Kidney (tissue), 22 donors: ENCODE data around the gene GPRASP2. TPM values are rescaled to one million over a fixed set of nuclear protein-coding genes. Genes with fewer than 3 reads are reported as not detected.
"Not testable (repeated sequence)": the region's sequence is repeated elsewhere in the genome, so short reads cannot be mapped to it uniquely, and the experiment has no call there.

Source experiments
- DNase-seq, 5 donors: peaks; one replicate each; pipeline ENCODE4 v3.0.0-alpha.2; 2013 to 2020
- FAIRE-seq: peaks from 2 replicates; lab custom pipeline; 2012; peaks lifted over from hg19 to GRCh38; lab: Jason Lieb, UNC
- H3K27ac ChIP-seq, 2 donors: one replicate each; pipeline ENCODE4 v1.7.0; 2013; ENCODE audit warnings: low read depth in 2 of 2, low read length in 2 of 2, inconsistent platforms in 1 of 2
- H3K27me3 ChIP-seq: one replicate; pipeline ENCODE4 v1.7.1; 2013; ENCODE audit warnings: low read length, inconsistent platforms; ENCODE audit not compliant: control insufficient read depth, insufficient read depth
- H3K36me3 ChIP-seq, 3 donors: one replicate each; pipeline versions ENCODE4 v1.7.0 to v1.7.1; 2013; ENCODE audit warnings: low read length in 3 of 3, control low read depth in 1 of 3, inconsistent platforms in 1 of 3; ENCODE audit not compliant: insufficient read depth in 3 of 3, control insufficient read depth in 2 of 3
- H3K4me1 ChIP-seq, 3 donors: one replicate each; pipeline versions ENCODE4 v1.7.0 to v1.7.1; 2013; ENCODE audit warnings: low read length in 3 of 3, inconsistent platforms in 1 of 3, low read depth in 1 of 3; ENCODE audit not compliant: control insufficient read depth in 2 of 3, insufficient read depth in 2 of 3
- H3K4me3 ChIP-seq, 3 donors: one replicate each; pipeline versions ENCODE4 v1.7.0 to v1.8.1; 2013; ENCODE audit warnings: low read length in 3 of 3, control low read depth in 1 of 3, inconsistent platforms in 1 of 3
- H3K9ac ChIP-seq, 3 donors: one replicate each; pipeline versions ENCODE4 v1.7.0 to v1.7.1; 2013; ENCODE audit warnings: low read length in 3 of 3, control low read depth in 1 of 3, inconsistent platforms in 1 of 3
- H3K9me3 ChIP-seq, 3 donors: one replicate each; pipeline versions ENCODE4 v1.7.0 to v1.7.1; 2013; ENCODE audit warnings: low read length in 3 of 3, control low read depth in 1 of 3, inconsistent platforms in 1 of 3; ENCODE audit not compliant: control insufficient read depth in 2 of 3, insufficient read depth in 1 of 3
- CTCF ChIP-seq: IDR thresholded peaks from 3 replicates; pipeline ENCODE4 v1.5.1; 2012; ENCODE audit warnings: mild to moderate bottlenecking, moderate library complexity, borderline replicate concordance; ENCODE audit not compliant: insufficient read depth; ENCODE audit errors: extremely low read depth
- intact Hi-C: fragments of 100-400 bp; cut with DNase I; formaldehyde crosslinking; loops from one replicate; pipeline ENCODE4 v1.11.1; 2022
- long read RNA-seq, 10 donors: library from polyadenylated mRNA in 1 of 10; unstranded in 1 of 10; transcript quantifications; one replicate each; pipeline ENCODE4 v2.0.0 and lab custom pipeline, GENCODE V29; 2021 to 2026
- polyA plus RNA-seq: library from polyadenylated mRNA; stranded (reverse); fragments of 350-450 nt; fragmentation: Illumina TruSeq; extraction: RNeasy Lipid Tissue Mini Kit (QIAGEN cat#74804); gene quantifications from one replicate; pipeline ENCODE4 v1.2.3, GENCODE V29; 2014; ENCODE audit warnings: low read depth, low replicate concordance; ENCODE audit not compliant: insufficient read depth
- total RNA-seq: library from RNA; stranded (reverse); fragmentation: NEBNext Ultra II Directional; extraction: Animal tissue kit (Norgen Biotek cat#: 25700); gene quantifications from one replicate; pipeline ENCODE4 v1.2.1, GENCODE V29; 2021
- donor health status: control.
- donor health status: control.
- donor health status: control.
- donor health status: control.
- donor health status: control.
- donor health status: DM: yes; HTN: yes; CAD: no.
- donor health status: Normal renal cell carcinoma (clear cell type).

GPRASP2 gene
- total RNA-seq (11.4 TPM), polyA plus RNA-seq (12.4 TPM)
- long read RNA-seq, donor 1, partial matches to known transcripts, result 0 of 2 reads
- long read RNA-seq, donor 1, other reads (novel, unspliced or antisense), result 0 of 2 reads
- long read RNA-seq, donor 2, transcript GPRASP2-202 (5 exons, 581 nt), result major isoform, 6 of 6 reads
- long read RNA-seq, donor 2, partial matches to known transcripts, result 0 of 6 reads
- long read RNA-seq, donor 2, other reads (novel, unspliced or antisense), result 0 of 6 reads
- long read RNA-seq, donor 3, partial matches to known transcripts, result 0 of 2 reads
- long read RNA-seq, donor 3, other reads (novel, unspliced or antisense), result 0 of 2 reads
- long read RNA-seq, donor 4, partial matches to known transcripts, result 0 of 2 reads
- long read RNA-seq, donor 4, other reads (novel, unspliced or antisense), result 0 of 2 reads
- long read RNA-seq, donor 5, result 0 reads
- long read RNA-seq, donor 6, partial matches to known transcripts, result 0 of 1 reads
- long read RNA-seq, donor 6, other reads (novel, unspliced or antisense), result 0 of 1 reads
- long read RNA-seq, donor 7, transcript GPRASP2-202 (5 exons, 581 nt), result major isoform, 6 of 17 reads
- long read RNA-seq, donor 7, partial matches to known transcripts, result 2 of 17 reads
- long read RNA-seq, donor 7, other reads (novel, unspliced or antisense), result 9 of 17 reads
- long read RNA-seq, donor 8, partial matches to known transcripts, result 0 of 3 reads
- long read RNA-seq, donor 8, other reads (novel, unspliced or antisense), result 0 of 3 reads
- long read RNA-seq, donor 9, result 0 reads
- long read RNA-seq, donor 10, partial matches to known transcripts, result 11 of 15 reads
- long read RNA-seq, donor 10, other reads (novel, unspliced or antisense), result 0 of 15 reads

- Histone ChIP-seq H3K27me3 (no peaks in the 10 kb centered on the region), H3K27ac (peak within 1 kb of the TSS; percentile 78 to 90), H3K4me3 (peak within 1 kb of the TSS; percentile 75 to 90 (median 90)), H3K4me1 (no peaks in the 10 kb centered on the region), H3K36me3 (no peaks in the 10 kb centered on the region), H3K9ac (peak within 1 kb of the TSS; percentile 49 to 93 (median 72)), H3K9me3 (no peaks in the 10 kb centered on the region)
- no peak for TF ChIP-seq CTCF
- intact Hi-C loops, result no loop called here
- FAIRE-seq, result no peak
- peak; percentile 69 to 86 (median 83) for DNase-seq
Observed at GRCh38 chrX:102712216-102712966, at the start of gene GPRASP2. Gene GPRASP2 (plus strand): TSS chrX:102712448. CDS start chrX:102714870, 2,422 bp downstream.

- FAIRE-seq, H3K9ac ChIP-seq, H3K9me3 ChIP-seq, H3K36me3 ChIP-seq, H3K4me1 ChIP-seq, H3K27me3 ChIP-seq, intact Hi-C loops, H3K27ac ChIP-seq, DNase-seq, H3K4me3 ChIP-seq: not testable (repeated sequence)
Observed at GRCh38 chrX:102663820-102664219, 48.4 kb upstream of the GPRASP2 start.

GRCh38 chrX:102667034-102667433 is 45.2 kb upstream of the GPRASP2 start:
- not testable (repeated sequence) for FAIRE-seq

GRCh38 chrX:102669526-102669925 is 42.7 kb upstream of the GPRASP2 start:
- intact Hi-C loops, result no loop called here
- no peak for FAIRE-seq
- Histone ChIP-seq H3K4me3 (no peak overlapping the region), H3K36me3 (no peaks in the 10 kb centered on the region), H3K27ac (no peak overlapping the region), H3K4me1 (no peaks in the 10 kb centered on the region), H3K9me3 (no peaks in the 10 kb centered on the region), H3K9ac (no peak overlapping the region), H3K27me3 (no peaks in the 10 kb centered on the region)
- peak in 1 of 5 donors; percentile 40 for DNase-seq
- no peak for TF ChIP-seq CTCF

More at GRCh38 chrX:102667034-102667433, 45.2 kb upstream of the GPRASP2 start:
- H3K4me3 ChIP-seq, H3K36me3 ChIP-seq, H3K4me1 ChIP-seq, H3K9ac ChIP-seq, H3K27me3 ChIP-seq, H3K9me3 ChIP-seq, DNase-seq, H3K27ac ChIP-seq, intact Hi-C loops: not testable (repeated sequence)
